NCI-H187 treated with DMSO at 0.1 percent for 48 hours (cell line): Measurements from ENCODE around the gene DHX40.
"Not testable (repeated sequence)": the region's sequence is repeated elsewhere in the genome, so short reads cannot be mapped to it uniquely, and the experiment has no call there.

Experiments
- DNase-seq: peaks from one replicate; lab custom pipeline; 2025; lab: John Stamatoyannopoulos, UW

DHX40 gene

GRCh38 chr17:59631276-59631675, 65.9 kb downstream of the DHX40 start:
- no peak for DNase-seq

GRCh38 chr17:59632398-59632797, 67.0 kb downstream of the DHX40 start:
- no peak for DNase-seq

GRCh38 chr17:59633658-59634359, 68.4 kb downstream of the DHX40 start:
- DNase-seq = no peak

- no peak for DNase-seq
Observed at GRCh38 chr17:59634632-59635541, 69.5 kb downstream of the DHX40 start.

- no peak for DNase-seq
Observed at GRCh38 chr17:59637611-59638310, 72.4 kb downstream of the DHX40 start.

GRCh38 chr17:59638553-59638952, 73.1 kb downstream of the DHX40 start:
- no peak for DNase-seq

- DNase-seq = no peak
Observed at GRCh38 chr17:59641799-59642484, 76.5 kb downstream of the DHX40 start.

GRCh38 chr17:59642565-59642964, 77.2 kb downstream of the DHX40 start:
- no peak for DNase-seq

GRCh38 chr17:59643159-59644140, 78.0 kb downstream of the DHX40 start:
- DNase-seq = no peak

GRCh38 chr17:59647288-59647687, 81.9 kb downstream of the DHX40 start:
- DNase-seq = no peak

- DNase-seq = no peak
Observed at GRCh38 chr17:59649886-59650285, 84.5 kb downstream of the DHX40 start.

GRCh38 chr17:59650642-59651041, 85.2 kb downstream of the DHX40 start:
- DNase-seq = no peak

- no peak for DNase-seq
Observed at GRCh38 chr17:59651346-59651745, 85.9 kb downstream of the DHX40 start.

GRCh38 chr17:59652119-59652518, 86.7 kb downstream of the DHX40 start:
- DNase-seq = no peak

- not testable (repeated sequence) for DNase-seq
Observed at GRCh38 chr17:59656624-59657023, 91.2 kb downstream of the DHX40 start.
